Skeletal muscle satellite cell (primary cell): ENCODE measurements around the gene SORCS2.
A peak's percentile ranks its signal among the peaks of the same experiment; 100 is the strongest.

Experiments used
- H3K27me3 ChIP-seq: 2 replicates; pipeline ENCODE4 v1.7.0; 2013; ENCODE audit warnings: low read length; ENCODE audit not compliant: control insufficient read depth, insufficient read depth
- H3K36me3 ChIP-seq: 2 replicates; pipeline ENCODE4 v1.7.0; 2013; ENCODE audit warnings: mild to moderate bottlenecking, control low read depth, low read length; ENCODE audit not compliant: insufficient read depth
- H3K4me1 ChIP-seq: 2 replicates; pipeline ENCODE4 v1.7.0; 2013; ENCODE audit warnings: low read length; ENCODE audit not compliant: control insufficient read depth, insufficient read depth
- H3K4me2 ChIP-seq: 2 replicates; pipeline ENCODE4 v1.7.0; 2013; ENCODE audit warnings: mild to moderate bottlenecking, low read length
- H3K4me3 ChIP-seq: 2 replicates; pipeline ENCODE4 v1.7.0; 2013; ENCODE audit warnings: low read length
- H3K9ac ChIP-seq: 2 replicates; pipeline ENCODE4 v1.7.0; 2013; ENCODE audit warnings: mild to moderate bottlenecking, low read depth, low read length, moderate library complexity
- H3K9me3 ChIP-seq: replicated peaks from 2 replicates; pipeline ENCODE4 v1.7.0; 2013; ENCODE audit warnings: mild to moderate bottlenecking, control low read depth, low read length

The SORCS2 gene

DNA sequence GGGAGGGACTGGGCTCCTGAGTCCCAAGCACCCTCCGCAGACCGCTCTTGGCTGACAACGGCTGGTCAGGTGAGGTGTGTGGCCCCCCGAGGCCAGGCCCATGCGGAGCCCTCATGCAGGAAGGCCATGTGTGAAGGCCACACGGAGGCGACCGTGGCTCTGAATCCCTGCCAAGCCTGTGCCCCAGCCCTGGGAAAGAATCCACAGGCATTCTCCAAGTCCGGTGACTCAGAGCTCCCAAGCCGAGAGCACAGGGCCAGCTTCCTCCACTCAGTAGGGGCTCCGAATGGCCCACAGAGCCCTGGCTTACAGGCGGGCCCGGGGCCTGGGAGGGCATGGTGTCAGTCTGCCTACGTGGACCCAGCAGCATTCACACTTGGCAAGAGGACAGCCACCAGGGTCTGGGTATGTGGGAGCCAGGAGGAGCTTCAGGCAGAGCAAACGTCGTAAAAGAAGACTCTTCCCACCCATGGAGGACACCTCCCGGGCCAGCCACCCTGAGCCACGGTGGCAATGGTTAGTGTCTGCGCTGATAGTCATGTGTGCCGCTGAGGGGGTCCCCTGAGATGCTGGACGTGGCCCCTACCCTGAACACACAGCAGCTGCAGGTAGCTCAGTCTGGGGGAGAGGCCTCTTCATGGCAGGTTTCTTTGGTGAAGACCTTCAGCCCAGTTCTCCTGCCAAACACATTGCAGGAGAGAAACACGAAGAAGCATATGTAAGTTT lies 136.7 kb downstream of the SORCS2 start:
- H3K27me3 ChIP-seq: peaks cover 12% of the 10 kb centered on the region
- no peak overlapping the region for H3K9ac ChIP-seq
- H3K4me2 ChIP-seq: peak overlapping the region; percentile 37
- peaks cover 37% of the 10 kb centered on the region for H3K4me1 ChIP-seq
- no peaks in the 10 kb centered on the region for H3K36me3 ChIP-seq
- no peaks in the 10 kb centered on the region for H3K9me3 ChIP-seq
- H3K4me3 ChIP-seq: no peak overlapping the region

DNA sequence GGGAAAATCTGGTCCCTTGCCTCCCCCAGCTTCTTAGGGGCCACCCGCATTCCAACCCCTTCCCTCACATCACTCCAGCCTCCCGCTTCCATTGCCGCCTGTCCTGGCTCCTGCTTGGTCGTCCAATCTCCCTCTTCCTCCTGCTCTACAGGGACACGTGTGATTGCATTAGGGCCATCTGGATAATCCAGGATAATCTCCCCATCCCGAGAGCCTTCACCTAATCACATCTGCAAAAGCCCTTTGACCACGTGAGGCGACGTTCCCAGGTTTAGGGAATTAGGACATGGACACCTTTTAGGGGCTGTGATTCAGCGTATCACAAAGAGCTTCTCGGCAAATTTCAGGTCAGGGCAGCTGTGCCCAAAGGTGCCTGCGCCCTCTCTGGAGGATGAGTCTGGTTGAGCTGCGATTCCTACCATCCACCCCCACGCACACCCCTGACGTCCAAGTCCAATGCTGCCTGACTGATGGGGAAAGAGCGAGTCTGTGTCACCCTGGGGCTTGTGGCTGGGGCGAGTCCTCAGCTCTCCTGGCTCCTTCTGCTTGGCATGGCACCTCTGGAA lies 137.8 kb downstream of the SORCS2 start:
- Histone ChIP-seq H3K4me2 (no peak overlapping the region), H3K9me3 (no peaks in the 10 kb centered on the region), H3K27me3 (peaks cover 12% of the 10 kb centered on the region), H3K9ac (no peak overlapping the region), H3K4me1 (peaks cover 30% of the 10 kb centered on the region), H3K36me3 (no peaks in the 10 kb centered on the region), H3K4me3 (no peak overlapping the region)

DNA sequence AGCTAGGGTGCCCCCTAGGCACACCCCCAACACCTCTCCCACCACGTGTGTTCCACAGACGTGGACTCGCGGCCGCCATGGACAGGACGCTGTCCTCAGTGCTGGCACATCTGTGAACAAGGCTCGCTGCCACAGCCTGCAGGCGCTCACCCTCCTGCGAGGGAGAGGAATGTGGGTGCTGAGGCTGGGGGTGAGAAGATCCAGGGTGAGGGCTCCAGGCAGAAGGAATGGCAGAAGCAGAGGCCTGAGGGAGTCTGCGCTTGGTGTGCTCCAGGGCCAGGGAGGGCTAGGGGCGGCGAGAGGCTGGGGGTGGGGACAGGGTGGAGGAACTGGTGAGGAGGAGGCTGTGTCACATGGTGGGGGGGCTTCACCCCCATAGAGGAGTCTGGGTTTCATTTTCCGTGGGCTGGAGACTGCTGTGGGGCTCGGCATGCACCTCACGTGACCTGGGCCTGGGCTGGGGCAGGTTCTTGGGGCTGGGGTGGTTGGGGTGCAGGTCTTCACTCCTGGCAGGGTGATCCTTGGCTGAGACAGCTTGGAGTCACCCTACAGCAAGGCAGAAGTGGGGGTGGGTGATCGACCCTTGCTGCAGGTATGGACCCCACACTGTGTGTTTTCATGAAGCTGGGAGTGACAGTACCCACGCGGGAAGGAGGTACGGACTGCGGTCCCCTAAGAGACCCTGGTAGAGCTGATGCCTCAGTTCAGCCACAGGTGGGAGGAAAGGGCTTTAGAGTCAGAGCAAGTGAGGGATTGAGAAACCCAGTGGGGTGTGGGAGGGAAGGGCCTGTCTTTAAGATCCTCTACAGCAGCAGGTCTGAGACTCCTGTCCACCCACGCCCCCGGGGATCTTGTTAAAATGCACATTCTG lies 138.7 kb downstream of the SORCS2 start:
- no peaks in the 10 kb centered on the region for H3K36me3 ChIP-seq
- no peaks in the 10 kb centered on the region for H3K9me3 ChIP-seq
- H3K4me1 ChIP-seq: peaks cover 33% of the 10 kb centered on the region
- H3K4me2 ChIP-seq: no peak overlapping the region
- no peak overlapping the region for H3K9ac ChIP-seq
- H3K27me3 ChIP-seq: peaks cover 9% of the 10 kb centered on the region
- H3K4me3 ChIP-seq: no peak overlapping the region

DNA sequence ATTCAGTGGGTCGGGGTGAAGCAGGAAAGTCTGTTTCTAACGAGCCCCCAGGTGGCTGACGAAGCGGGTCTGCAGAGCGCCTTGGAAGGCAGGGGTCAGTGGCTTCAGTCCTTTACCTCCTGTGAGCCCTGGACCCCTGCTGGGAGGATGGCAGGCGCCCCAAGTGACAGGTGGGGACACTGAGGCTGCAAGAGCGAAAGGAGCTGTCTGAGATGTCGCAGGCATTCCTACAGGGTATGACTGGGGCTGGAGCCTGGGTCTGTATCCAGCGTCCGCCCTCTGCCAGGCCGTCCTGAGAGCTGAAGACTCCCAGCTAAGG lies 139.3 kb downstream of the SORCS2 start:
- H3K27me3 ChIP-seq: peaks cover 5% of the 10 kb centered on the region
- no peak overlapping the region for H3K4me2 ChIP-seq
- no peak overlapping the region for H3K4me3 ChIP-seq
- no peaks in the 10 kb centered on the region for H3K36me3 ChIP-seq
- H3K9me3 ChIP-seq: no peaks in the 10 kb centered on the region
- H3K4me1 ChIP-seq: peaks cover 30% of the 10 kb centered on the region
- H3K9ac ChIP-seq: no peak overlapping the region

DNA sequence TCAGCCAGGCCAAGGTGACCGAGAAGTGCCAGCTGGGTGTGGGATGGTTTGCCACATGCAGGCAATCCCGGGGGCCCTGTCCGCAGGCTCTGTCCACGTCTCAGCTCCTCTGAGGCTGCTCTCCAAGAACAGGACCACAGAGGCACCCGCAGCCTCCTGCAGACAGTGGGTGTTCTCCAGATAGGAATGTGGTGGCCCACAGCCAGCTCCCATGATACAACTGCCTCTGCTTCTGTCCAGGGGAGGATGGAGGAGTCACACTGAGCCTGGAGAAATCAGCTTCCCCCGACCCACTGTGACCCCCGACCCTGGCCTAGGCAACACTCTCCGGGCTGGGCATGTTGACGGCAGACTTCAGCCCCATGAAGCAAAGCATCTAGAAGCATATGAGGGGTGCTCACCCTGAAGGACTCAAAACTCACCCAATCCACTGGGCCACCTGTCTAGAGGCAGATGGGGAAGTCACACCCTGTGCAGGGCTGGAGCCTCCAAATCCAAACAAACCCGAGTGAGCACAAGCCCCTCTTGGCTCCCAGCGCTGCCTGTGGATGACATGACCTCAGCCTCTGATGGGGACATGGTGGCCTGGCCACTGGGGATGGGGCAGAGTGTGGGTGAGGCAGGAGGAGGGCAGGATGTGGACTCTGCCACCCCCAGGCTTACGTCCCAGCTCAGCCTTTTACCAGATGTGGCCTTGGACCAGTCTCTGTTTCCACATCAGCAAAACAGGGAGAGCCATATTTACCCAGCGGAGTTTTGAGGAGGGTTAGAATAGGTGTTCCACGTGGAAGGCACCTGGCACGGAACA lies 140.1 kb downstream of the SORCS2 start:
- H3K4me1 ChIP-seq: peaks cover 23% of the 10 kb centered on the region
- H3K4me2 ChIP-seq: no peak overlapping the region
- no peak overlapping the region for H3K9ac ChIP-seq
- H3K9me3 ChIP-seq: no peaks in the 10 kb centered on the region
- no peak overlapping the region for H3K4me3 ChIP-seq
- peaks cover 7% of the 10 kb centered on the region for H3K27me3 ChIP-seq
- no peaks in the 10 kb centered on the region for H3K36me3 ChIP-seq

DNA sequence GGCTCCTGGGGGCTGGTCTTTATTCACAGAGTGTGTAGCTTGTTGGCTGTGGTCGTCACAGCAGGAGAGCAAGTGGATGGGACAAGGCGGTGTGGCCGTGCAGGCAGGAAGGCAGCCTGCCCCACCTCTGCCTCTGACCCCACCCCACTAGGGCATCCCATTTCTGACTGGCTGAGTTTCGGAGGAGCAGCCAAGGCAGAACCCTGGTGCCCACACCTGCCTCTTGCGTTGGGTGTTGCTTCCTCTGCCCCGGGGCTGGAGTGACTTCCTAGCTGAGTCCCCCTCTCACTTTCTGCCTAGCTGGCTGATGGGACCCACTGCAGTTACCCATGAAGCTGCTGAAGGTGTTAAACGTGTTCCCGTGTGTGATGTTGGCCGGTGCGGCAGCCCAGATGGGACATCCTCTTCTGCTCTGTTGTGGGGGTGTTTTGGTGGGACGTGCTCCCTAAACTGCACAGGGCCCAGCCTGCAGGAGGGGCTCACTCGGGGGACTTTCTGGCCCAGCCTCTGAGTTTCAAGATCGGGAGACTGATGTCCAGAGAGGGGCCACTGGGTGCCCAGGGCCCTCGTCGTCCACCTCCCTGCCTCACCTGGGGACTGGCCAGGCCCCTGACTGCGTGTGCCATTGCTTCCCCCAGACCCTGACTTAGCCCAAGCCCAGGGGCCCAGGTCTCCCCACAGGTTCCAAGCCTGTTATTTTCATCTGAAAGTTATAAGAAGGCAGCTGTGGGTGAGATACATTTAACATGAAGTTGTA lies 140.9 kb downstream of the SORCS2 start:
- H3K4me3 ChIP-seq: no peak overlapping the region
- no peak overlapping the region for H3K9ac ChIP-seq
- no peak overlapping the region for H3K4me2 ChIP-seq
- peaks cover 22% of the 10 kb centered on the region for H3K4me1 ChIP-seq
- H3K9me3 ChIP-seq: no peaks in the 10 kb centered on the region
- no peaks in the 10 kb centered on the region for H3K36me3 ChIP-seq
- H3K27me3 ChIP-seq: peaks cover 6% of the 10 kb centered on the region

DNA sequence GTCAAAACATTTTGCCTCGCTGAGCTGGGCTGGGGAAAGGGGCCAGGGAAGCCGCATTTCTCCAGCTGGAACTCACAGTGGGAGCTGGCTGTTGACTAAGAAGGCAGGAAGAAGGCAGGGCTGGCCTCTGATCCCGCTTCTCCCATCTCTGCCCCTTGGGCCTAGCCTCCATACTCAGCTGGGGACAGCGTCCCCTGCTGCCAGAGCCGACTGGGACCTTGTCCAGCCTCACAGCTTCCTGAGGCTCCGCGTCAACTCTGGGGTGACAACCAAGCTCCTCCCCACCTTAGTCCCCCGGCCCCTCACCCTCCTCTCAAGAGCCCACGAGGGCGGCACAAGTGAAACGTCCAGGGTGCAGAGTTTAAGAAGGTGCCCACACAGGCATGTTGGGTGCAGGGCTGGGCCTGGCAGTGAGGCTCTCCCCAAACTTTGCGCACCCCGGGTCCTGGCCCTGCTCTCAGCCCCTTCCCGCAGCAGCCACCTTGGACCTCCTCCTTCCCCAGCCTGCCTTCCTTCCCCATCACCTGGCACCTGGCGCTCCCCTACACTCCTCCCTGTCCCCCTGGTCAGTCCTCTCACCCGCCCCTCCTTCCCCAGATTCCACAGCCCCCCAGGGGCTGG lies 141.6 kb downstream of the SORCS2 start:
- Histone ChIP-seq H3K4me2 (no peak overlapping the region), H3K27me3 (peaks cover 6% of the 10 kb centered on the region), H3K9me3 (no peaks in the 10 kb centered on the region), H3K4me1 (peaks cover 16% of the 10 kb centered on the region), H3K4me3 (no peak overlapping the region), H3K36me3 (no peaks in the 10 kb centered on the region), H3K9ac (no peak overlapping the region)

DNA sequence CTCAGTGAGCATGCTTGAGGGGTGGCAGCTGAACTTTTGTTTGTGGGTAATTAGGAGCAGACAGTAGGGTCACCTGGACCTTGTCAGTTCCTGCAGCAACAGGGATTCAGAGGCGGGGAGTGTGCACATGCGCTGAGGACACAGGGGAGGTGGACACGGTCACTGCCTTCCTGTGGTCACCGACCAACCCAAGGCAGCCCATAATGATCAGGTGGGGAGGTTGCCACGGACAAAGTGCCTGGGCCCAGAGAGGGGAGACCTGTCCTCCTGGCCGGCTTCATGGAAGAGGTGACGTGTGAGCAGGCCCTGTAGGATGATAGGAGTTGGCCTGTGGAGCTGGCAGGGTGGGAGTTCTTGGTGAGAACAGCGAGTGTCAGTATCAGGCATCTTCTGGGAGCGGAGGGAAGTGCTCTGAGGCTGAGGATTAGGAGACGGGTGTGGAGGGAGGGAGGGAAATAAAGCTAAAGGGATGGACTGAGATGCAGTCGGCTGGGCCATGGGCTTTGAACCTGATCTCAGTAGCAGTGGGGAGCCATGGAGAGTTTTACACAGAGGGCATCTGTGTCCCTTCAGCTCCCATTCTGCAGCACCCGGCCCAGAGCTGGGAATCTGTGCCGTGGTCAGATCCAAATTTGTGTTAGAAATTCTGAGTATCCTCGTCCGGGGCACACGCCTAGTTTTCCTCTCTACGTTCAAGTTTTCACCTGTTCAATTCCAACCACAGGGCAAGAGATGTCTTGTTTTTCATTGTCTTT lies 142.4 kb downstream of the SORCS2 start:
- peaks cover 10% of the 10 kb centered on the region for H3K4me1 ChIP-seq
- no peaks in the 10 kb centered on the region for H3K9me3 ChIP-seq
- H3K27me3 ChIP-seq: peaks cover 6% of the 10 kb centered on the region
- no peak overlapping the region for H3K4me2 ChIP-seq
- no peaks in the 10 kb centered on the region for H3K36me3 ChIP-seq
- H3K4me3 ChIP-seq: no peak overlapping the region
- no peak overlapping the region for H3K9ac ChIP-seq

DNA sequence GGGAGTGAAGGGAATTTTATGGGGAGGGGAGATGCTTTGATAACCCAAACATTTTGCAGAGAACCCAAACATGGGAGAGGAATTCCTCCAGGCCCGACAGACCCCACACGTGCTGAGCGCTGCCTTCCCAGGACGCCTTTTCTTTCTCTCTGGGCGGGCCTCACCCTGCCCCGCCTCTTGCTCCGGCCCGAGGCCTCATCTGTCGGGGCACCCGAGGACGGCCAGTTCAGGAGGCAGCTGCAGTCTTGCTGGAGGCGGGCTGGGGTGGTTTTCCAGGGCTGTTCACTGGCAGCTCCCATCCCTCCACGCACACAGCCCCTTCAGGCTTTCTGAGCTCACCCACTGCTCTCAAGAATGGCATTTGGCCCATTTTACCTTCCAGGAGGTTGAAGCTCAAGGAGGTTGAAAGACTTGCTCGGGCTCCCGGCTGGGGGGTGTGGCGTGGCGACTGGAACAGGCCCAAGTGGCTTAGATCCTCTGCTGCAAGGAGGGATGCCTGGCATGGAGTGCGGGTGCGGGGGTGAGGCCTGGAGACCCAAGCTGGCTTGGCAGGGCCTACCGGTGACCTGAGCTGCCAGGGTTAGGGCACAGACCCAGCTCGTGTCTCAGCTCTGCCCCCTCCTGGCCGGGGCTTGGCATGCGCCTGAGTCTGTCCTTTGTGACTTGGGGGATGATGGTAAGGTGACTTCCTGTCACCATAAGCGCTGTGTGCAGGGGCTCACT lies 143.2 kb downstream of the SORCS2 start:
- no peak overlapping the region for H3K9ac ChIP-seq
- peaks cover 10% of the 10 kb centered on the region for H3K4me1 ChIP-seq
- no peak overlapping the region for H3K4me2 ChIP-seq
- no peaks in the 10 kb centered on the region for H3K9me3 ChIP-seq
- no peak overlapping the region for H3K4me3 ChIP-seq
- H3K27me3 ChIP-seq: peaks cover 6% of the 10 kb centered on the region
- H3K36me3 ChIP-seq: no peaks in the 10 kb centered on the region
